Muscle layer of colon (tissue), 2 donors: ENCODE measurements around the gene MCHR1.
"Not testable (repeated sequence)": the region's sequence is repeated elsewhere in the genome, so short reads cannot be mapped to it uniquely, and the experiment has no call there.

Source experiments
- H3K27ac ChIP-seq: one replicate; pipeline ENCODE4 v1.7.0; 2013; ENCODE audit warnings: low read depth, mild to moderate bottlenecking, low read length, moderate library complexity
- H3K27me3 ChIP-seq, 2 donors: one replicate each; pipeline ENCODE4 v1.7.0; 2013; ENCODE audit warnings: low read length in 2 of 2, mild to moderate bottlenecking in 2 of 2; ENCODE audit not compliant: insufficient read depth in 2 of 2, control insufficient read depth in 1 of 2
- H3K36me3 ChIP-seq: one replicate; pipeline ENCODE4 v1.7.0; 2013; ENCODE audit warnings: mild to moderate bottlenecking, low read length; ENCODE audit not compliant: insufficient read depth
- H3K4me1 ChIP-seq: one replicate; pipeline ENCODE4 v1.7.0; 2013; ENCODE audit warnings: mild to moderate bottlenecking, low read length; ENCODE audit not compliant: insufficient read depth
- H3K4me3 ChIP-seq, 2 donors: one replicate each; pipeline ENCODE4 v1.7.0; 2013; ENCODE audit warnings: low read length in 2 of 2, low read depth in 1 of 2, mild to moderate bottlenecking in 1 of 2, moderate library complexity in 1 of 2
- H3K9ac ChIP-seq: one replicate; pipeline ENCODE4 v1.7.0; 2013; ENCODE audit warnings: low read length
- H3K9me3 ChIP-seq: one replicate; pipeline ENCODE4 v1.7.0; 2013; ENCODE audit warnings: mild to moderate bottlenecking, low read length
- donor health status: abdominal sarcoma.
- donor health status: Adenocarcinoma of cecum.

MCHR1 gene

DNA sequence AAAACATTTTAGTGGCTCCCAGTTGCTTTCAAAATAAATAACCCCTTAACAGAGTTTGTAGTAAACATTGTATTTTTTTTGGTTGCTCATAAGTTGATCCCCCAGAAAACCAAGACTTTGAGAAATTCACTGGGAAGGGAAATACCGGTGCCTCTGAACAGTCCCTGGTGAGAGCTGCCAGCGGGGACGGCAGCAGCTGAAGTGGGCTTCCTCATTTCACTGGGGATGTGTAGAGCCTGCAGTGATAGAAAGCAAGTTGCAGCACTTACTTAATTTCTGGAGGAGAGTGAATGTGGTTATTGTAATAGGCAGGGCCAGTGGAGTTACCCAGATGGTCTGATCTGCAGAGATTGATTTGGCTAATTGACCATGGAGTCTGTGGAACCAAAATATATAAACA lies 18.6 kb upstream of the MCHR1 start:
- Histone ChIP-seq H3K27me3 (no peaks in the 10 kb centered on the region), H3K4me3 (no peak overlapping the region), H3K9ac (no peak overlapping the region), H3K27ac (no peak overlapping the region), H3K9me3 (no peaks in the 10 kb centered on the region), H3K4me1 (peaks cover 11% of the 10 kb centered on the region), H3K36me3 (no peaks in the 10 kb centered on the region)

DNA sequence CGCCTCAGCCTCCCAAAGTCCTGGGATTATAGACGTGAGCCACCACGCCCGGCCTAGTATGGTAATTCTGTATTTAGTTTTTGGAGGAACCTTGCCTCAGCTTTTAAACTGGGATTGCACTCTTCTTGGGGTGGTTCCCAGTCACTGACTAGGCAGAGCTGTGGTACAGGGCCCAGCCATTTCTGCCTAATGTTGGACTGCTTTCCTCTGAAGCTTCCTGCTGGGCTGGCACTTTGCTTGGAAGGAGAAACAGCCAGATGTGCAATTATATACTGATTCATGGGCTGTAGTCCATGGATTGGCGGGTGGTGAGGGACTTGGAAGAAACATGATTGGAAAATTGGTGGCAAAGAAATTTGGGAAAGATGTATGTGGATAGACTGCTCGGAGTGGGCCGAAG lies 17.6 kb upstream of the MCHR1 start:
- Histone ChIP-seq H3K36me3 (no peaks in the 10 kb centered on the region), H3K4me3 (no peak overlapping the region), H3K9me3 (no peaks in the 10 kb centered on the region), H3K9ac (no peak overlapping the region), H3K27me3 (no peaks in the 10 kb centered on the region), H3K4me1 (peaks cover 20% of the 10 kb centered on the region), H3K27ac (no peak overlapping the region)

DNA sequence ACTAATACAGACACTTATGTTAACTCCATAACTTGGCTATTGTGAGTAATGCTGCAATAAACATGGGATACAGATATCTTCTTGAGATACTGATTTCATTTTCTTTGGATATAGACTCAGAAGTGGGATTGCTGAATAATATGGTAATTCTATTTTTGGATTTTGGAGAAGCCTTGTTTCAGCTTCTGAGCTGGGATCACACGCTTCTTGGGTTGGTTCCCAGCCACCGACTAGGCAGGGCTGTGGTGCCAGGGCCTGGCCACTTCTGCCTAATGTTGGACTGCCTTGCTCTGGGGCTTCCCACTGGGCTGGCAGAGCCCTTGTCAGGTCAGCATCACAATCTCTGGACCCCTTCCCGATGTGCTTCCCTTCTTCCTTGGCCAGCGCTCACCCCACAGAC lies 14.0 kb upstream of the MCHR1 start:
- no peak overlapping the region for H3K4me3 ChIP-seq
- H3K9ac ChIP-seq = no peak overlapping the region
- H3K36me3 ChIP-seq = no peaks in the 10 kb centered on the region
- no peaks in the 10 kb centered on the region for H3K27me3 ChIP-seq
- H3K27ac ChIP-seq = no peak overlapping the region
- H3K4me1 ChIP-seq = peaks cover 24% of the 10 kb centered on the region
- no peaks in the 10 kb centered on the region for H3K9me3 ChIP-seq

DNA sequence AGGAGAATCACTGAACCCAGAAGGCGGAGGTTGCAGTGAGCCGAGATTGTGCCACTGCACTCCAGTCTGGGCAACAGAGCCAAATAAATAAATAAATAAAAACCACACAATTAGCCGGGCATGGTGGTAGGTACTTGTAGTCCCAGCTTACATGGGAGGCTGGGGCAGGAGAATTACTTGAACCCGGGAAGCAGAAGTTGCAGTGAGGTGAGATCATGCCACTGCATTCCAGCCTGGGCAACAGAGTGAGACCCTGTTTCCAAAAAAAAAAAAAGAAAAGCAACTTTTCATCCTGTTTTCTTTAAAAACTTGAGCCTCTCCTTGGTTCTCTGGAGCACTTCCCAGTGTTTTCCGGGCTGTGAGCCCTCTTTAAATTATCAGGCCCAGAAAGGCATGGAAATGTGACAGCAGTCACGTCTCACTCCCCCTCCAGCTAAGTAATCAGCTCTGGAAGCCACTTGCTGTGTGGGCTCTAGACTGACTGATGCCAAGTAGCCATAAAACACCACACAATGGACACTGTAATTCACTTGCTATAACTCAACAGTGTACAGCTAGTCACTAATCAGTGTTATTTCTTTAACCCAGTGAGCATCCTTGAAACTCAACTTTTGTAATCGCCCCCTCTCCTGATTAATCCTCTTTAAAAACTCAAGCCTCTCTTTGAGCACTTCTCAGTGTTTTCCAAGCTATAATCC lies 13.0 kb upstream of the MCHR1 start:
- no peaks in the 10 kb centered on the region for H3K36me3 ChIP-seq
- H3K27me3 ChIP-seq = no peaks in the 10 kb centered on the region
- no peak overlapping the region for H3K4me3 ChIP-seq
- no peak overlapping the region for H3K9ac ChIP-seq
- H3K9me3 ChIP-seq = no peaks in the 10 kb centered on the region
- H3K27ac ChIP-seq = no peak overlapping the region
- peaks cover 24% of the 10 kb centered on the region for H3K4me1 ChIP-seq

DNA sequence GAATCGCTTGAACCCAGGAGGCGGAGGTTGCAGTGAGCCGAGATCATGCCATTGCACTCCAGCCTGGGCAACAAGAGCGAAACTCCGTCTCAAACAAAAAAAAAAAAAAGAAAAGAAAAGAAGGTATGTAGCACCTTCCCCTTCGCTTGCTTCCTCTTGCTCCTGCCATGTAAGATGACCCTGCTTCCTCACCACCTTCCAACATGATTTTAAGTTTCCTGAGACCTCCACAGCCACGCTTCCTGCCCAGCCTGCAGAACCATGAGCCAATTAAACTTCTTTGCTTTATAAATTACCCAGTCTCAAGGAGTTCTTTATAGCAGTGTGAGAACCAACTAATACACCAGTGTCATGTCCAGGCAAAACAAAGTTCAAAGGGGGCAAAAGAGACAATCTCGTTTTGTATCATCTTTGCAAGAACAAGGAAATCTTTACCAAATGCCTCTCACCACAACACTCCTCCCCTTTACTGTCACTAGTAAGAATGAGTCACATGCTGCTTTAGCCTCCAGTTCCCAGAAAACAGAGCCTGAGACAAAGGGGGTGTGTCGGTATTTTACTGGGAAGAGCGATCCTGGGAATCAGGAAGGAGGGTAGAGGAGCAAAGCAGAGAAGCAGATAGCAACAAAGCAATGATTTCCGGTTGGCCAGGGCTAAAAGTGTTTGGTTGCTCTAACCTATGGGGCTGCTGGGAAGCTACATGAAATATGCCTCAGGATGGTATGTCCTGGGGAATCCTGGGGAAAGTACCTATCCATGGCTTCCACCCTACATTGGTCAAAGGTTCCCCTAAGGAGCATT lies 10.5 kb upstream of the MCHR1 start:
- no peak overlapping the region for H3K4me3 ChIP-seq
- no peak overlapping the region for H3K9ac ChIP-seq
- no peaks in the 10 kb centered on the region for H3K27me3 ChIP-seq
- no peaks in the 10 kb centered on the region for H3K9me3 ChIP-seq
- no peak overlapping the region for H3K27ac ChIP-seq
- peaks cover 24% of the 10 kb centered on the region for H3K4me1 ChIP-seq
- H3K36me3 ChIP-seq = no peaks in the 10 kb centered on the region

DNA sequence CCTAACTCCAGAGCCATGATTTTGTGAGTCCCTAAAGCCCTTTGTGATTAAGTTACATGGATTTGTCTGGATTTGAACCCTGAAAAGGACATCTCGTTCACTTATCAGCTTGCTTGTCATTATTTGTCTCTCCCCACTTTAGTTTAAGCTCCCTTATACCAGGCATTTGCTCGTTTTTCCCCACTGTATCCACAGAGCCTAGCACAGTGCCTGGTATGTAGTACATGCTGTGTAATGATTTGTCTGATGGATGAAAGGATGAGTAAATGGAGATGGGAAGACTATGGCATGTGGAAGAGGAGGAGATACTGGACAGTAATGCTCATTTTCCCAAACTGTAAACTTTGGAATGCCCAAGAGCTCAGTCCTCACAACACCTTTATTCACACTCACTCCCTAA lies 9.2 kb upstream of the MCHR1 start:
- Histone ChIP-seq H3K27ac (no peak overlapping the region), H3K9me3 (no peaks in the 10 kb centered on the region), H3K9ac (no peak overlapping the region), H3K27me3 (no peaks in the 10 kb centered on the region), H3K4me3 (no peak overlapping the region), H3K4me1 (peaks cover 19% of the 10 kb centered on the region), H3K36me3 (no peaks in the 10 kb centered on the region)

DNA sequence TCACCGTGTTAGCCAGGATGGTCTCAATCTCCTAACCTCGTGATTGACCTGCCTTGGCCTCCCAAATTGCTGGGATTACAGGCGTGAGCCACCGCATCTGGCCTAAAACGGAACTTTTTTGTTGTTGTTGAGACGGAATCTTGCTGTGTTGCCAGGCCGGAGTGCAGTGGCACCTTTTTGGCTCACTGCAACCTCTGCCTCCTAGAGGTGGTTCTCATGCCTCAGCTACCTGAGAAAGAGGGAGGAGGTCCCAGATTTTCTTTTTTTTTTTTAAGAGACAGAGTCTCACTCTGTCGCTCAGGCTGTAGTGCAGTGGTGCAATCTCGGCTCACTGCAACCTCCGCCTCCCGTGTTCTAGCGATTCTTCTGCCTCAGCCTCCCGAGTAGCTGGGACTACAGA lies 7.9 kb upstream of the MCHR1 start:
- no peak overlapping the region for H3K9ac ChIP-seq
- no peak overlapping the region for H3K4me3 ChIP-seq
- H3K4me1 ChIP-seq = peaks cover 7% of the 10 kb centered on the region
- no peak overlapping the region for H3K27ac ChIP-seq
- H3K27me3 ChIP-seq = no peaks in the 10 kb centered on the region
- no peaks in the 10 kb centered on the region for H3K9me3 ChIP-seq
- no peaks in the 10 kb centered on the region for H3K36me3 ChIP-seq

DNA sequence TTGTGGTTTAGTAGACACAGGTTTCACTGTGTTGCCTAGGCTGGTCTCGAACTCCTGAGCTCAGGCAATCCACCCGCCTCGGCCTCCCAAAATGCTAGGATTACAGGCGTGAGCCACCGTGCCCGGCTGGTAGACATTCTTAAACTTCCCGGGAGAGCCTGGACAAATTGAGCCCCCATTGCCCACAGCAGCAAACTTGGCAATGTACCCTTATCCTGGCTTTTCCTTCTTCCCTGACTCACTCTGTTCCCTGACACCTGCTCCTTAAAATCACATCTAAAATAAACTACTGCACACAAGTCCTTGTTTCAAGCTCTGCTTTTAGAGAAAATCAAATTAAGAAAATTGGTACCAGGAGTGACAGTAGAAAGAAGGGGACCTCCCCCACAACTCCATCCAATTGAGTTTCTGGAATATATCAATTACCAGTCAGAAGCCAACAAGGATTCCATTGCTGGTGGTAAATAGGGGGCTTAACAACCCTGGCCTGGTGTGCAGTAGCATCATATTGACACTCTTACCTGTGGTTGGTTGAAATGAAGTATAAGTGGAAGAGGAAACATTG lies 7.4 kb upstream of the MCHR1 start:
- Histone ChIP-seq H3K27ac (no peak overlapping the region), H3K9ac (no peak overlapping the region), H3K36me3 (no peaks in the 10 kb centered on the region), H3K27me3 (no peaks in the 10 kb centered on the region), H3K4me3 (no peak overlapping the region), H3K4me1 (peaks cover 1% of the 10 kb centered on the region), H3K9me3 (no peaks in the 10 kb centered on the region)

DNA sequence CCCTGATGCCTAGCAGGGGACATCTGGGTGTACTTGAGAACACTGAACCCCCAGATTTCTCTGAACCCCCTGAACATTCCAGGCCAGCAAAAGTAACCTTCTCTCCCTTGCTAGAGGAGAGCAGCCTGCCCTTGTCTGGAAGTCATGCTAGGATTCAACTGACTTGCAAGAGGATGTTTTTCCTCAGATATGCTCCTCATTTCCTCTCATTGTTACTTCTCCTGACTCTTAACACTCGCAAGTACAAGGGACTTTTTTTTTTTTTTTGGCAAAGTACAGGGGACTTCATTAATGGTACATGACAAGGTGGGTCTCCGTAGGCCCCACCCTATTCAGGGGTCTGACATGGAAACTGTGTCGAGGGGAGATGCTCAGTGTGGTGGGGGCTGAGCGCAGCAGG lies 6.3 kb upstream of the MCHR1 start:
- H3K4me3 ChIP-seq = no peak overlapping the region
- no peak overlapping the region for H3K27ac ChIP-seq
- no peaks in the 10 kb centered on the region for H3K27me3 ChIP-seq
- no peaks in the 10 kb centered on the region for H3K36me3 ChIP-seq
- no peaks in the 10 kb centered on the region for H3K4me1 ChIP-seq
- H3K9me3 ChIP-seq = no peaks in the 10 kb centered on the region
- H3K9ac ChIP-seq = no peak overlapping the region

DNA sequence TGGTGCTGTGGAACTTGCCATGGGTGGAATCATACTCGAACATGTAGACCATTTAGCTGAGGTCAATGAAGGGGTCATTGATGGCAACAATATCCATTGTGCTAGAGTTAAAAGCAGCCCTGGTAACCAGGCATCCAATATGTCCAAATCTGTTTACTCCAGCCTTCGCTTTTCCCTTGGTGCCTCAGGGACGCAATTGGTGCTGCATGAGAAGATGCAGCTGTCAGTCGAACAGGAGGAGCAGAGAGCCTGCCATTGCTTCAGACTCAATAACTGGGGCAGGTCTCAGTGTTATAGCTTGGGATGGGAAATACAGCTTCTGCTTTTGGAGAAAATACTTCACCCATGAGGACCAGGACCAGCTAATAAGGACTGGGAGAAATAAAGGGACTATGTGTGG lies 5.0 kb upstream of the MCHR1 start:
- H3K9me3 ChIP-seq = no peaks in the 10 kb centered on the region
- H3K36me3 ChIP-seq = no peaks in the 10 kb centered on the region
- H3K27ac ChIP-seq = no peak overlapping the region
- peaks cover 9% of the 10 kb centered on the region in 2 donors for H3K27me3 ChIP-seq
- no peak overlapping the region for H3K9ac ChIP-seq
- H3K4me3 ChIP-seq = no peak overlapping the region
- peaks cover 1% of the 10 kb centered on the region for H3K4me1 ChIP-seq

DNA sequence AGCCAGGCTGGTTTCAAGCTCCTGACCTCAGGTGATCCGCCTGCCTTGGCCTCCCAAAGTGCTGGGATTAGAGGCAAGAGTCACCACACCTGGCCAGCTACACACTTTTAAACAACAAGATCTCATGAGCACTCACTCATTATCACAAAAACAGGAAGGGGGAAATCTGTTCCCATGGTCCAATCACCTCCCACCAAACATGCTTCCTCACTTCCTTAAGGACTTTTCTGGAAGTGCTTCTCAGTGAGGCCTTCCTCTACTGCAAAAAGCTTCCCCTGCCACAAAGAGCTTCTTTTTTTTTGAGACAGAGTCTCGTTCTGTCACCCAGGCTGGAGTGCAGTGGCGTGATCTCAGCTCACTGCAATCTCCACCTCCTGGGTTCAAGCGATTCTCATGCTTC lies 3.1 kb upstream of the MCHR1 start:
- H3K4me1 ChIP-seq, H3K9ac ChIP-seq: not testable (repeated sequence)

More for the DNA sequence above, 3.1 kb upstream of the MCHR1 start:
- H3K27me3 ChIP-seq = peaks cover 9 to 20% of the 10 kb centered on the region in 2 donors
- not testable (repeated sequence) for H3K36me3 ChIP-seq, H3K27ac ChIP-seq, H3K9me3 ChIP-seq, H3K4me3 ChIP-seq
